Cardiac fibroblast (primary cell): Measurements from ENCODE around the gene THSD7A.

Source experiments
- DNase-seq, 2 donors: peaks; one replicate each; pipeline versions ENCODE4 v3.0.0 to v3.0.0-alpha.2; 2010; ENCODE audit warnings: low read depth in 2 of 2
- H3K4me3 ChIP-seq, 2 donors: replicated peaks in 1 of 2; 1 replicate in 1 of 2; 2 replicates in 1 of 2; pipeline ENCODE4 v1.5.1; 2011; ENCODE audit warnings: low read depth in 2 of 2, low read length in 2 of 2, mild to moderate bottlenecking in 2 of 2, moderate library complexity in 1 of 2
- TF ChIP-seq, protein P1 (sequence below): IDR thresholded peaks from one replicate; pipeline ENCODE4 v1.5.1; 2011; ENCODE audit warnings: low read depth, mild to moderate bottlenecking, low read length, inconsistent platforms

THSD7A gene

DNA sequence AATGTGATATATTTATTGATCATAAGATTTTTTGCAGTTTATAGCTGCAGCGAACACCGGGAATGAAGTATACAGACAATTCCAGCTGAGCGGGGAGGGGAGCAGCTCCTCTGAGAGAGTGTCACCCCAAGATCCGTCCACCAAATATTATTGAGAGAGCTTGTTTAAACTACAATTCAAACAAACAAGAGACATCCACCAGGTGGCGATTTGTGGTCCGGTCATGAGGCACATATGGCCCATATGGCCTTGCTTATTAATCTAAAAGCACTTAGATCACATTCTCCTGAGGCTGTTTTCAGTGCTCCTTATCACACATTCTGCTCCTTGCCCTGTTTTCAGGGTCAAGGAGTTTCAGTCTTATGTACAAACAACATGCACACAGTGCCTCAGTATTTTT, 83.1 kb downstream of the THSD7A start:
- TF ChIP-seq, protein P1, sequence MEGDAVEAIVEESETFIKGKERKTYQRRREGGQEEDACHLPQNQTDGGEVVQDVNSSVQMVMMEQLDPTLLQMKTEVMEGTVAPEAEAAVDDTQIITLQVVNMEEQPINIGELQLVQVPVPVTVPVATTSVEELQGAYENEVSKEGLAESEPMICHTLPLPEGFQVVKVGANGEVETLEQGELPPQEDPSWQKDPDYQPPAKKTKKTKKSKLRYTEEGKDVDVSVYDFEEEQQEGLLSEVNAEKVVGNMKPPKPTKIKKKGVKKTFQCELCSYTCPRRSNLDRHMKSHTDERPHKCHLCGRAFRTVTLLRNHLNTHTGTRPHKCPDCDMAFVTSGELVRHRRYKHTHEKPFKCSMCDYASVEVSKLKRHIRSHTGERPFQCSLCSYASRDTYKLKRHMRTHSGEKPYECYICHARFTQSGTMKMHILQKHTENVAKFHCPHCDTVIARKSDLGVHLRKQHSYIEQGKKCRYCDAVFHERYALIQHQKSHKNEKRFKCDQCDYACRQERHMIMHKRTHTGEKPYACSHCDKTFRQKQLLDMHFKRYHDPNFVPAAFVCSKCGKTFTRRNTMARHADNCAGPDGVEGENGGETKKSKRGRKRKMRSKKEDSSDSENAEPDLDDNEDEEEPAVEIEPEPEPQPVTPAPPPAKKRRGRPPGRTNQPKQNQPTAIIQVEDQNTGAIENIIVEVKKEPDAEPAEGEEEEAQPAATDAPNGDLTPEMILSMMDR = no peak
- DNase-seq = peak in 1 of 2 donors; percentile 3
- H3K4me3 ChIP-seq = no peak overlapping the region

DNA sequence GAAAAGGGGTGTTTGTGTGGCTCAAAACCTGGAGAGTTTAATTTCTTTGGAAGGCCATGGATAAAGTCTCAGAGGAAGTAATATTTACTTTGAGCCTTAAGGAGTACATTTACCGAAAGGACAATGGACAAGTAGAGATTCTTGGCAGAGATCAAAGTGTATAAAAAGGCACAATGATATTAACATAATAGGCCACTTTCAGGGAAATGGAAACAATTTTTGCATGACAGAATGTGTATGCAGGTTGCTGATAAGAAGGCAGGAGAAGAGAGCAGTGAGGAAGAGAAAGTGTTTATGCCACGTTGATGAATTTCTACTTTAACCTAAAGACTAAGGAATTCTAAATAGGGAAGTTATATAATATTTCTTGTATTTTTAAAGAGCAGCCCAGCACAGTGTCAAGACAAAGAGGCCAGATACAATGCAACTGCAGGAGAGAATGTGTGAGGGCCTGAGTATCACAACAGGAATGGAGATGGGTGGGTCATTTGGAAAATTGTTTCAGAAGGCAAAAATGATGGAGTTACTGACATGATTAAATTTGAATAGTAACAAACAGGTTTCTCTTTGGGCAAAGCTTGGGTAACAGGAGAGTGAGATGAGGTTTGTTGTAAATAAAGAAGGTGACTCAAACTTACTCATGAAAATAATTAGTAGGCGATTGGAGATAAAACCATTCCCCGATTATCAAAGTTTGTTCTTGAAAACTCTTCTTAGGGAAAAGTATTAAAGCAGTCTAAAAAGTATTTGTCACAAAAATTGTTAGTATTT, 84.1 kb downstream of the THSD7A start:
- TF ChIP-seq, protein P1 = no peak
- H3K4me3 ChIP-seq = no peak overlapping the region
- DNase-seq = no peak

DNA sequence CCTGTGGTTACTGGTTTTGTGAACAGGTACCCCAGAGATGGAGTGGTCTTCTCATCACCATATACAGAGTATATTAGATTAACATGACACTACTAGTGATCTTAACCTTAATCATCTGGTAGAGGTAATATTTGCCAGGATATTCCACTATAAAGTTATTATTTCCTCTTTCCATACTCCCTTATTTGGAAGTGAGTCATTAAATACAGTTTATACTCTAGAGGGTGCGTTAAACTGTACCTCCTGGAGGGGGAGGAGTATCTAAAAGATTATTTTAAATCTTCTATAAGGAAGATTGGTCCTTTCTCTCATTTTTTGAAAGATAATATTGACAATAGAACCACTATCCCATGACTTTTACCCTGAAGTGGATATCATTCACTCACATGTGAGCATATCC, 85.4 kb downstream of the THSD7A start:
- no peak for DNase-seq
- TF ChIP-seq, protein P1 = no peak
- no peak overlapping the region for H3K4me3 ChIP-seq

DNA sequence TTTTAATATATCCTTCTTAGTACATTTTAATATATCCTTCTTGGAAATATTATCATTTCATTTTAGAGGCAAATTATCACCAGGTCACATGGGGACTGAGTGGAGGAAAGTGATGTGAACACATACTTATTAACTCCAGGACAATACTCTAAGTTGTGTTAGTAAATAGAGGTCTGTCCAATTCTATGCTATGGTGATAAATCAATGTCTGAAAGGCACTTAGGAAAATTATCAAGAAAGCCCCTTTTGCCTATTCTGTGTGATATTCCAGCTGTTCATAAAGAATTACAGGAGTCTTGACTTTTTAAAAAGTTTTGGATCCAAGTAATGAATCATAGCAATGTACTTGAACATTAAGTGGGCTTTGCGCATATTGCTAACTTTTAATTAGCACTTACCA, 88.5 kb downstream of the THSD7A start:
- no peak for DNase-seq
- TF ChIP-seq, protein P1 = no peak
- H3K4me3 ChIP-seq = no peak overlapping the region

DNA sequence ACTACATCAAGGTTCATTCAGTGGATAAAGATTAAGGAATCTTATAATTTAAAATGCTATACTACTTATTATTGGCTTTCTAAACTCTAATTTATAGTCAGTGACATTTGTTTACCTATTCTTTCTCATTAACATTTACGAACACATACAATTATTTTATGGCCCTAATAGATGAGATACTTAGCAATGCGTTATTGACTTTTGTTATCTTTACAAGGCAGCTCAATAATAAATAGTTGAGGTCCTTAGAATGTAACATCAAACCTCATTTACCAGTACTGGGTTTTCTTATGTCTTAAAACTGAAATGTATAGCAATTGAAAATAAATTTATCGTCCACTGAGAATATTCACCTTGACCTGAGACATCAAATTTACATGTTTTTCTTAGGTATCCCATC, 89.0 kb downstream of the THSD7A start:
- no peak for DNase-seq
- no peak overlapping the region for H3K4me3 ChIP-seq
- TF ChIP-seq, protein P1 = no peak

DNA sequence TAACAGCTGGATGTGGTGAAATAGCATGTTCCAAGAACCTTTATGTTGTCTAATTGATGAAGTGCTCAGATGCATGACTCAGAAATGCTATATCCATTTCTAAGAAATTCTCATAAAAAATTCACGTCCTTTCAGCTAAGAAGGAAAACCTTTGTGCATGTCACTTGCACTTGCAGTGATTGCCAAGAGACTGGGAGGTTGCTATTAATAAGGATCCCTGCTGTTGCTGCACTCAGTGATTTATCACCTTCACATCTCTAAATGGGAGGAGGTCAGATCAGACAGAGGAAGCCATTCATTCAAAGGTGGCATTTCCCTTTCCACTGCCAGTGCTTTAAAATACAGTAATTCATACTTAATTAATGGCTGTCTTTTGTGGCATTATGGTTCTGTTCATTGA, 89.5 kb downstream of the THSD7A start:
- no peak overlapping the region for H3K4me3 ChIP-seq
- DNase-seq = no peak

More for the DNA sequence above, 89.5 kb downstream of the THSD7A start:
- TF ChIP-seq, protein P1 = no peak
